DMS114 treated with DMSO at 0.1 percent for 48 hours (cell line): ENCODE data around the gene CHERP.
"Not testable (repeated sequence)": the region's sequence is repeated elsewhere in the genome, so short reads cannot be mapped to it uniquely, and the experiment has no call there.

Experiments used
- DNase-seq: peaks from one replicate; lab custom pipeline; 2025; ENCODE audit not compliant: unreplicated experiment; lab: John Stamatoyannopoulos, UW

Gene CHERP

DNA sequence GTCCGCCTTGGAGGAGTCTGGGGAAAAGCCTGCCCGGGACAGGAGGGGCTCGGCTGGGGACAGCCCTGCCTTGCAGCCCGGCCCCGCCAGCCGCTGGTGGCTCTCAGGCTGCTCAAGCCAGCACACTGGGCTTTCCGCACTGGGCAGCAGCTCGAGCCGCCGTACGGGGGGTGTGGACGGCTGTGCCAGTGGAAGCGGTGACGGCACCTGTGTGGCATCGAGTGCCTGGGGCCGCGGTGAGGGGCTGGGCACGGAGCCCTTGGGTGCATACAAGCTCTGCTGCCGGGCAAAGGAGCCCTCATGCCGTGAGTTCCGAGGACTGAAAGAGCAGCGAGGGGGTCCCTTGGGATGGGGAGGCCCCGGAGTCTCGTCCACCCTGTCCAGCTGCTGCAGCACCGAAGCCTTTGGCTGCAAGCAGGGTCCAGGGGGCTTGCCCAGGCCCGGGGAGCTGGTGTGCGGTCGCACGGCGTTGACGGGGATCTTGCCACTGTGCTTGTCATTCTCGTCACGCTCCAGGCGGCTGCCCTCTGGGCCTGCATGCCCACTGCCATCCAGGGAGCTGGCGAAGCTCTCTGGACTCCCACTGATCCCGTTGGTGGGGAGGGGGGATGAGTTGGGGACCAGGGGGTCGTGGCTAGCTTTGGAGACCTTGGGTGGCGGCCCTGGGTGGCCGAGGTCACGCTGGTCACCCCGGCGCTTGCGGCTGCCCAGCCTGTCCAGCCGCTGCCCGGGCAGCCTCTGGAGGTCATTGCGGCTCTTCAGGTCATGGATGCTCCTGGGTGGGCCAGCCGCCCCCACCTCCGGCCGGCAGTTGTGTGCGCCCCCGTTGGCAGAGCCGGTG lies 34.7 kb upstream of the CHERP start:
- no peak for DNase-seq

DNA sequence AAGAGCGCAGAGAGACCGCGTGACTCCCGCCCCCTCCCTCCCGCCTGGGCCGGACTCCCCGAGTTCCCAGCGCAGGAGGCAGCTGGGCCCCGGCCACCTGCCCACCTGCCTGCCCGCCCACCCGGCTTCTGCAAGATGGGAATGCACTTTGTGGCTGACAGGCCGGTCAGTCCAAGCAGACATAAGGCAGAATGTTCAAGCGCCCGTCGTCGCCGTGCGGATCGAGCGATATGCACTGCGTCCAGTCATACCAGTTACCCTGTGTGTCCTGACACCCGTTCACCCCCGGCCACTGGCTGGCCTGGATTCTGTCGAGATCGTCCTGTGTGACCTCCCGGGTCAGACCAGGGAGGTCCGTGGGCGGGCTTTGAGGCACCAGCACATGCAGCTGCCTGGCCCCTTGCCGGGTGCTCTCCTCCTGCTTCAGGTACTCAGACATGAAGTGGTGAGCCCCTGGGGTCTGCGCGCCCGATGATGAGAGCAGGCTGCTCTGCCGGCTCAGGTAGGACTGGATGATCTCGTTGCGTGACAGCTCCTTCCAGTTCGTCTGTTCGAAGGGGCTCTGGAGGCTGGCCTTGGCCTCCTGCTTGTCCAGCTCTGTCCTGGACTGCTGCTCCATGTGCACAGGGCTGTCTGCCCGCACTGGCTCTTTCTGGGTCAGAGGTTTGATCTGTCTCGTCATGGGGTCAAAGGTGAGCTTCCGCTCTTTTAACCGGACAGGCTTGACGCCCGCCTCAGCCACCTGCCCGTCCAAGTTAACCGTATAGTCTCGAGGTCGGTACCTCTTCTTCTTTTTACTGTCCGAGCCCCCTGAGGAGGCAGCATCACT lies 33.8 kb upstream of the CHERP start:
- no peak for DNase-seq

DNA sequence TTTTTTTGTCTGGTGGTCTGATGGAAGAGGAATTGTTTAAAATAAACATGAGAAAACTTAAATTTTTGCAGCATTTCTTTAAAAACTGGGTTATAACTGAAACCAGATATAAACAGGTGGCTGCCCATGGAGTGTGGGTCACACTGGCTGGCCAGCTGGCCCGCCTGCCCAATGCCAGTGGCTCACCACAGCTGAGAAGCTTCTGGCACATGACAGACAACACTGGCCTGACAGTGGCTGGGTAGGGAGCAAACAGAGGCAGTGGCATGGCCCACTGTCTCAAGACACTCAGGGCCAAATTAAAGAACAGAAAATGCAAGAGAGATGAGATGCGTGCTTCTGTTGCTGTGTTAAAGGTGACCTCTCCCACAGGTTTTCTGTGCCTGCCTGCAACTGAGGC lies 33.0 kb upstream of the CHERP start:
- DNase-seq = no peak

DNA sequence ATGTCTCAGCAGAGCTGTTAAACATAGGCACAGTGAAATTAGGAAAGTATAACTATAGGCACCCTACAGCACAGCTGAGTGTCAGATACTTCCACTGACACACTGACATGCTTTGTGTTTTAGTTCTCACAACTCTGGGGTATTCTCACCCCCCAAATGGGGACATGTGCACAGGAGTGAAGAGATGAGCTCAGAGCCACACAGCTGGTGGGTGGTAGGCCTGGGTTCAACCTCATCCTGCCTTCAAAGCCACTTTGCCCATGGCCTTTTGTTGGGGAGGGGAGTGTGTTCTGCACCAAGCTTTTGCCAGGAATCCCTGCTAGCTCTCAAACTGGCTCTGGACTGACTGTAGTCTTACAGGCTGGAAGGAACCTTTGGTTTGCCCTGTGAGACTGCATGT lies 31.7 kb upstream of the CHERP start:
- no peak for DNase-seq

DNA sequence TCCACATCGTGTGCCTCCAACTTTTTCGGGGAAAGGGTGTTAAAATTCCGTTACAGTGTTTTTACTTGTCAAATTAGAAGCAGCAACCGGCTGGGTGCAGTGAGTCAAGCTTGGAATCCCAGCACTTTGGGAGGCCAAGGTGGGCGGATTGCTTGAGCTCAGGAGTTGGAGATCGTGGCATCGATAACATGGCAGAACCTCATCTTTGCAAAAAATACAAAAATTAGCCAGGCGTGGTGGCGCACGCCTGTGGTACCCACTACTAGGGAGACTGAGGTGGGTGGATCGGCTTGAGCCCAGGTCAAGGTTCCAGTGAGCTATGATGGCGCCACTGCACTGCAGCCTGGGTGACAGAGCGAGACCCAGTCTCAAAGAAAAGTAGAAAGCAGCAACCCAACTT lies 31.1 kb upstream of the CHERP start:
- no peak for DNase-seq

DNA sequence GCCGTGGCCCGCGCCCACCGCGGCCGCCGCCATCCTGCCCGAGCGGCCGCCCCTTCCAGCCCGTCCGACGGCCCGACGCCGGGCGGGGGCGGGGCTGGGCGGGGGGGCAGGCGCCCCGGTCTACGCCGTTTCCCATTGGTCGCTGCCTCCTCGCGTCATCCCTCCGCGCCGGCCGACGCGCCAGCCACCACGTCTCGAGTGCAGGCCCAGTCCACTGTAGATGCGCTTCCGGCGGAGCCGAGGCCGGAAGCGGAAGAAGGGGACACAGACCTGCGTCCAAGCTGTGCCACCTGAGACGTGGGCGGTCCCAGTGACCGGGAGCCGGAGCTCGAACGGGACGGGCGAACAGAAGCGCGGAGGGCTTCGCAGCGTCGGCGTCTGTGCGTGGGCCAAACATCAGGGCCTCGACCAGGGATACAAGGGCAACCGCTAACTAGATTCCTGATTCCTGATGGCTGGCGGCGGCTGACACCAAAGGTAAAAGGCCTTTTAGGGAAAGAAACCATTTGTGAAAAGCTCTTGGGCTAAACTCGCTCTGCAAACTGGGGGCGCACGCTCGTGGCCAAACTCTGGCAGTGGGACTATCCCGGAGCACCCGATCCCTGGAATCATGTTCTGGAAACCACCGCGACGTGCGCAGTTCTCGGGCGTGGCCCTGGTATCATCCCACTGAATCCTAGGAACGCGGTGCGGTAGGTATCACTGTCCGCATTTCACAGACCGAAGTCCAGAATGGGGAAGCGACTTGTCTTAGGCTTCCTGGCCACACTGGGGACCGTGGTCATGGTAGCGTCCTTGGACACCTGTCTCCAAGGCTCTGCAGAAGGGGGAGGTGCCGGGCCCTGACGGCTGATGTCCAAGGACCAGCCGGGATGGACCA lies 30.3 kb upstream of the CHERP start, which contains the start of gene SLC35E1:
Gene SLC35E1, minus strand, starts transcription at position 84 of the 880 bp plus-strand sequence. Its CDS starts 51 bp downstream, at position 33.
- DNase-seq = peak; percentile 91

DNA sequence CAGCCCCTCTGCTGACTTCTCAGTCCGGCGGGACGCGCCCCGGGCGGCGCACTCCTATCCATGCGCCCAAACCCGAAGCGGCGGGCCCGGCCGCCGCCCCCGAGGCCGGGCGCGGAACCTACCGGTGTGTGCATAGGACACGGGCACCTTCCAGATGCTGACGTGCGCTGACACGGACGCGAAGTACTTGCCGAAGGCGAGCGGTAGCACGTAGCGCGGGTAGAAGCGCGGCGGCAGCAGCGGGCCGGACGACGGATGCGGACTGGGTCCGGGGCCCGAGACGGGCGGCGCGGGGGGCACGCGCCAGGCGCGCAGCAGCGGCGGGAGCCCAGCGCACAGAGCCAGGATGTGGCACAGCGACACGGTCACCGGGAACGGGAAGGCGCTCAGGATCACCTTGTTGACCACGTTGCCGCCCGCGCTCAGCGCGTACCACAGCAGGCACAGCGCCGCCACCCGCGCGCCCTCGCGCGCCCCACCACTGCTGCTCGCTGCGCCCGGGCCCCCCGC lies 29.6 kb upstream of the CHERP start:
- no peak for DNase-seq

DNA sequence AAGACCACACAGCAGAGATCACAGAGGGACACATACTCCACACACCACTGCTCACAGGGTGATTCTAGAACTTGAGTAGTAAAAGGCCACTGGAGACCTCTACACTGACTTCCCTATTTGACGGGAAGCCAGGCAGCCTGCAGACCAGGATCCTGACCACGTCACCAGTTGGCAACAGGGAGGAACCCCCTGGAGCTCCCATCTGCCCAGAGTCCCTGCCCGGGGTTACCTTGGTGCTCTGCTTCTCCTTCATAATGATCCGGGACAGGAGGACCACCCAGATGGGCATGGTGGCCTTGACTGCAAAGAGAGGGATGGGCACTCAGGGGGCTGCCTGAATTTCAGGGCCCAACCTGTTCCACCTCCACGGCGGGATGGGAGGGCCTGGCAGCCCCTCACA lies 29.0 kb upstream of the CHERP start:
- peak; percentile 11 for DNase-seq

DNA sequence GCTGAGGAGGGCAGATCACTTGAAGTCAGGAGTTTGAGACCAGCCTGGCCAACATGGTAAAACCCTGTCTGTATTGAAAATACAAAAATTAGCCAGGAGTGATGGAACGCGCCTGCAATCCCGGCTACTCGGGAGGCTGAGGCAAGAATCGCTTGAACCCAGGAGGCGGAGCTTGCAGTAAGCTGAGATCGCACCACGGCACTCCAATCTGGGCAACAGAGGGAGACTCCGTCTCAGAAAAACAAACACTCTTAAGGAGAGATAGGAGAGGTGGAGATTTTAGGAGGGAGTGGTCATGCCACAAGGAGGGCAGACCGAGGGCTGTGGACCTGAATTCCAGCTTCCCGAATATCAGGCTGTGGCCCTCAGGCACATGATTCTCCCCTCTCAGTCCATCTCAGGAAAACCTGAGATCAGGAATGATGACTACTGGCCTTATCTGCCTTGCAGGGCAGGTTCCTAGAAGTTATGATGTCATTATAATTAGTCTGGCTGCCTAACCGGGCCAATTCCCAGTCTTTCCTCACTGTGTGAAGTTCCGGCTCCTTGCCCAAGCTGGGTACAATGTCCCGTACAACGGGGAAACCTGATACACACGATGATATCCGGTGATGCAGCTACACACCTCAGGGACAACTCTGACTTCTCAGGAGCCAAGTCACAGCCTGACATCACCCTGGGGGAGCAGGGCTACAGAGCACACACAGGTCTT lies 27.5 kb upstream of the CHERP start:
- no peak for DNase-seq

DNA sequence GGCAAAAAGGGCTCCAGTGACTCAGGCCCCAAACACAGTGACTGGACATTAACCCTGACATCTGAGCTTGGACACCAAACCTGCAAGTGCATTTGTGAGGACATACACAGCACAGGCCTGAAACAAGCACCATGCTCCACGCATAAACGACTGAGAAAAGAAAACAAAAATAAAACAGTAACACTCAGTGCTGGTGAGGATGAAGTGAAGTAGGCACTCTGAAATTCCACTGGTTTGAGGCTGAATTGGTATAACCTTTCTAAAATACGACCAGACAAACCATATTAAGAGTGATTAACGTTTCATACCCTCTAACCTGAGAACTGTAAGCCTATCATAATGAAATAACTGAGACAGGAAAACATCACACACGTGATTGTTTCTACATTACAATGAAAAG lies 24.5 kb upstream of the CHERP start:
- DNase-seq = no peak

DNA sequence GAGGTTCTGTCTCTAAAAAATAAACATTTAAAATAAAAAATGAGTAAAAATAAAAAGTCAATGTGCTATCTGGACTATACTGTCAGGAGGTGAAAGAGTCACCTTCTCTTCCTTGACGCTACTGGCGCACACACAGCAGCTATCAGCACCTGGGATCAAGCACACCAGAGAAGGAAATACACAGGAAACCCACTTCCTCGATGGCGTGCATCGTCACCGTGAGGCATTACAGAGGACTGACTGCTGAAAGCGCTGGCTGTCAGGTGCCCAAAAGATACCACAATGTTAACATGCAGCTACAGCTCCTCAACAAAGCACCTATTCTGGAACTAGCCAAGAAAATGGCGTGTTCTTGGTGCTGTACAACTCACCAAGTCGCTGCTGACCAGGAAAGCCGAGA lies 23.9 kb upstream of the CHERP start:
- no peak for DNase-seq

DNA sequence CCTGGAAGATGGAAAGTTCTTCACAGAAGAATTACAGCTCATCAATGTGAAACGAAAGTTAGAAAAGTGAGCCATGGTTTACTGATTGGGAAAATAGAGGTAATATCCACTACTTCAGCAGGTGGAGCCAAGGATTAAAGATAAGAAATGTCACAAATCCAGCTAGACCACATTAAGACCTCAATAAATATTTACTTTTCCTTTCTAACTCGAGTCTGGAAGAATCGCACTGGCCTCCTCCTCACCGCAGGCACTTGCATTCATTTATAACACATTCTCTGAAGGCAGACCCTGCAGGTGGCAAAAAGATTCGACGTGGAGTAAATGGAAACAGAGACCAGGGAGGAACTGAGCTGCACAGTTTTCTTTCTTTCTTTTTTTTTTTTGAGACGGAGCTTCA lies 22.6 kb upstream of the CHERP start:
- DNase-seq = no peak

DNA sequence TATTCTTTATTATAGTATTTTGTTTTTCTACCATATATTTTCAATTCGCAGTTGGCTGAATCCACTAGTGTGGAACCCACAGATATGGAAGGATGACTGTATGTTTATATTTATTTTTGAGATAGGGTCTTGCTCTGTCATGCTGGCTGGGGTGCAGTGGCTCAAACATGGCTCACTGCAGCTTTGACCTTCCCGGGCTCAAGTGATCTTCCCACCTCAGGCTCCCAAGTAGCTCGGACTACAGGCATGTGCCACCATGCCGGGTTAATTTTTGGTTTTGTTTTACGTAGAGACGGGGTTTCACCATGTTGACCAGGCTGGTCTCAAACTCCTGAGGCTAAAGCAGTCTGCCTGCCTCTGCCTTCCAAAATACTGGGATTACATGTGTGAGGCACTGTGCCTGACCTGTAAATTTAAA lies 20.4 kb upstream of the CHERP start:
- DNase-seq = no peak

DNA sequence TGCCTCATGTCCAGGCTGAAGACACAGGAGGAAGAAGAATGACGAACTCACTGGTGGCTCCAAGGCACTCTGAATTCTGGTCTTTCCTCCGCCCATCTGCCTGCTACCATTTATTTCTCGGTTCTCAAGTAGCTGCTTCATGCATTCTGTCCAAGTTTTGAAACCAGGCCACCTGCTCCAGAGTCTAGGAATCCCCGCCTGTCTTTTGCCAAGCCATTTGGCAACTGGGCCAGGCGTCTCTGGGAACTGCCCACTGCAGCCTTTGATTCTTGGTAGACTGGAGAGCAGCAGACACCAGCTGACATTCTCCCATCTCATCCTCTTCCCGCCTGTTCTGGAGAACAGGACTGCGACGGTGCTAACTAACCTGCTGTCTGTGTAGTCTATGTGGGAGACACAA lies 19.1 kb upstream of the CHERP start:
- no peak for DNase-seq

DNA sequence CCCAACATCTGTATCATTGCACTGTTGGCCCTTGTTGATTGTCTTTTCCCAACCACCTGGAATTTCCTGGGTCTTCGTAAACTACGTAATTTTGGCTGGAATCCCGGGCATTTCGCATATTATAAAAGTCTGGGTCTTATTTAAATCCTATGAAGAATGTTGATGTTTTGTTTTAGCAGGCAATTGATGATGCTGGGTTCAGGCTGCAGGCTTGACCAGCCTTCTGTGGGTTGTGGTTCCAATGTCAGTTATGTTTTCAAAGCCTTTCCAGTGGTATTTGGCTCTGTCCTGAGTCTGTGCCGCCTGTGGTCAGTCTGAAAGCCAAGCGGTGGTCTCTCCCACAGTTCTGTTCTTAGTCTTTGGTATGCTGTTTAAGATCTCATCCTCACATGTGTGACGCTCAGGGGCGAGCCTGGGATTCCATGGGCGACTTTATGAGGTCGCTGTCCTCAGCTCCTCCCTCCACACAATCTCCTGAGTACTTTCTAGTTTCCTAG lies 17.6 kb upstream of the CHERP start:
- DNase-seq = no peak

DNA sequence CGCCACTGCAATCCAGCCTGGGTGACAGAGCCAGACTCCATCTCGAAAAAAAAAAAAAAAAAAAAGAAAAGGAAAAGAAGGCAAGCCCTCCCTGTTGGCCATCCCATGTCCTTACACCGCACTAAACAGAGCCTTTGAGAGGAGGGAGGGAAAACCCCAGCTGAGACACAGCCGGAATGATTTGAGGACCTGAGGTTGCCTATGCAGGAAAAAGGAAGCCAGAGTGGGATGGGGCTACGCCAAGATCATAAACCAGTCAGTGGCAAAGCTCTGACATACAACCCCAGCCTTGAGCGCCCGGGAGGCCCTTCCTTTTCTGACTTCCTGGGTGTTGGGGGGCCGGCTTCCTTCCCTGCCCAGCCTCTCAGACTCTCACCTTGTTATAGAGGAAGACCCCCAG lies 12.5 kb upstream of the CHERP start:
- no peak for DNase-seq

DNA sequence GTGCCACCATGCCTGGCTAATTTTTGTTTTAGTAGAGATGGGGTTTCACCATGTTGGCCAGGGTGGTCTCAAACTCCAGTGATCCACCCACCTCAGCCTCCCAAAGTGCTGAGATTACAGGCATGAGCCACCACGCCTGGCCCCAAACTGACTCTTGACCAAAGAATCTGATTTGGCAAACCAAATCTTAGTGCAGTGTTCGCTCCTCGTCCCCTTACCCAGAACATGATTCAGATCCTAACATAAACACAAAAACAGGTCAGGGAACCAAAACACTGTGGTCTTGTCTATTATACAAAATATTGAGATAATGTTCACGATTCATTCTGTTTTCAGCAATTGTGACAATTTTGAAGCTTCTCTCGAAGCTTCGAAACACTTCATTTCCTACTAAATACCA lies 9.7 kb upstream of the CHERP start:
- DNase-seq = not testable (repeated sequence)

DNA sequence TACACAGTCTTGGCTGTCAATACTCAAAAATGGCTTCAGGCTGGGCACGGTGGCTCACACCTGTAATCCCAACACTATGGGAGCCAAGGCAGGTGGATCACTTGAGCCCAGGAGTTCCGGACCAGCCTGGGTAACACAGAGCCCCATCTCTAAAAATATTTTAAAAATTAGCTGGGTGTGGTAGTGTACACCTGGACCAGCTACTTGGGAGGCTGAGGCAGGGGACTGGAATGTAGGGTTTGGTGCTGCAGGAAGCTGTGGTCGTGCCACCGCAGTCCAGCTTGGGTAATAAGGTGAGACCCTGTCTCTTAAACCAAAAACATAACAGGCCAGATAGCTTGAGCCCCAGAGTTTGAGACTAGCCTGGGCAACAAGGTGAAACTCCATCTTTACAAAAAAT lies 6.7 kb upstream of the CHERP start:
- no peak for DNase-seq

DNA sequence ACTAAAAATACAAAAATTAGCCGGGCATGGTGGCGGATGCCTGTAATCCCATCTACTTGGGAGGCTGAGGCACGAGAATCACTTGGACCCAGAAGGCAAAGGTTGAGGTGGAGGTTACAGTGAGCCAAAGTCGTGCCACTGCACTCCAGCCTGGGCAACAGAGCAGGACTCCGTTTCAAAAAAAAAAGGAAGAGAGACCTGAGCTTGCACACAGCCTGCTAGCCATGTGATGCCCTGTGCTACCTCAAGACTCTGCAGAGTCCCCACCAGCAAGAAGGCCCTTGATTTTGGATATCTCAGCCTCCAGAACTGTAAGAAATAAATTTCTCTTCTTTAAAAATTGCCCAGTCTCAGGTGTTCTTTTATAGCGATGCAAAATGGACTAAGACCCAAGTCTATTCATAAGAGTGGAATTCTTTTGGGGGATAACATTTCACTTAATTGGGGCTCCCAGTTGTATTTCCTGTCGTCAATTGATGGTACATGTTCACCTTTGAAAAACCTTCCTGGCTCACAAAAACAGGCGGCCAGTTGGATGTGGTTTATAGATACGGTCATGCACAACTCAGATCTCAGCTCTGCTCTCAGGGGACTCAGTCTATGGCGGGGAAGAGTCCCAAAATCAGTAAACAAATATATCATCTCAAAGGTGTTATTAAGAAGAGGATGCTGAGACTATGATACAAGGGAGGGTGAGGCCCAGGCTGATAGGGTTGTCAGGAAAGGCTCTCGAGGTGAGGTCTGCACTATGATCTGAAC lies 2.4 kb upstream of the CHERP start:
- no peak for DNase-seq
